22Rv1 (cell line): ENCODE measurements around the gene GIT2.
"Not testable (repeated sequence)": the region's sequence is repeated elsewhere in the genome, so short reads cannot be mapped to it uniquely, and the experiment has no call there.

Source experiments
- H3K27ac ChIP-seq: fragments of 450-650 bp; 2 replicates; pipeline ENCODE4 v1.5.1; 2017
- ZFX ChIP-seq: fragments of 450-650 bp; IDR thresholded peaks from 2 replicates; pipeline ENCODE4 v1.6.1; 2017; ENCODE audit warnings: antibody characterized with exemption, borderline replicate concordance
- TF ChIP-seq, protein P1 (sequence below): fragments of 450-650 bp; IDR thresholded peaks from 2 replicates; pipeline ENCODE4 v1.5.1; 2017; ENCODE audit warnings: mild to moderate bottlenecking

The GIT2 gene

DNA sequence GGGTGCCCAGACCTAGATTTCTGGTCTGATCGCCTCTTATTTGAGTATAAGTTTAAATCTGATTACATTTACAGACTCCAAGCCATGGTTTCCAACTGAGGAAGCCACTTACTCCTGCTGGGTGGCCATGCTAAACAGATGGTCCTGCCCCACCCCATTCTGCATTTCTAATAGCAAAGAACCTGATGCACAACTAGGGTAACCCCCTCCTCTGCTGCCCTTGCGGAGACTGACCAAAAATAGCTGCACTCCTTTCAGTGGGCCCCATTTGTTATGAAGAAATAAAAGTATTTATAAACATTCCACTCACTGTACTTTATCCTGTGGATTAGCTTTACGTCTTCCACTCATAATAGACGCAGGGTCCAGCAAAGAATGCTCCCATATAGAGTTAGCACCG lies 6.8 kb downstream of the GIT2 start:
- H3K27ac ChIP-seq: no peak overlapping the region
- TF ChIP-seq ZFX: no peak
- TF ChIP-seq, protein P1, sequence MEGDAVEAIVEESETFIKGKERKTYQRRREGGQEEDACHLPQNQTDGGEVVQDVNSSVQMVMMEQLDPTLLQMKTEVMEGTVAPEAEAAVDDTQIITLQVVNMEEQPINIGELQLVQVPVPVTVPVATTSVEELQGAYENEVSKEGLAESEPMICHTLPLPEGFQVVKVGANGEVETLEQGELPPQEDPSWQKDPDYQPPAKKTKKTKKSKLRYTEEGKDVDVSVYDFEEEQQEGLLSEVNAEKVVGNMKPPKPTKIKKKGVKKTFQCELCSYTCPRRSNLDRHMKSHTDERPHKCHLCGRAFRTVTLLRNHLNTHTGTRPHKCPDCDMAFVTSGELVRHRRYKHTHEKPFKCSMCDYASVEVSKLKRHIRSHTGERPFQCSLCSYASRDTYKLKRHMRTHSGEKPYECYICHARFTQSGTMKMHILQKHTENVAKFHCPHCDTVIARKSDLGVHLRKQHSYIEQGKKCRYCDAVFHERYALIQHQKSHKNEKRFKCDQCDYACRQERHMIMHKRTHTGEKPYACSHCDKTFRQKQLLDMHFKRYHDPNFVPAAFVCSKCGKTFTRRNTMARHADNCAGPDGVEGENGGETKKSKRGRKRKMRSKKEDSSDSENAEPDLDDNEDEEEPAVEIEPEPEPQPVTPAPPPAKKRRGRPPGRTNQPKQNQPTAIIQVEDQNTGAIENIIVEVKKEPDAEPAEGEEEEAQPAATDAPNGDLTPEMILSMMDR: no peak

DNA sequence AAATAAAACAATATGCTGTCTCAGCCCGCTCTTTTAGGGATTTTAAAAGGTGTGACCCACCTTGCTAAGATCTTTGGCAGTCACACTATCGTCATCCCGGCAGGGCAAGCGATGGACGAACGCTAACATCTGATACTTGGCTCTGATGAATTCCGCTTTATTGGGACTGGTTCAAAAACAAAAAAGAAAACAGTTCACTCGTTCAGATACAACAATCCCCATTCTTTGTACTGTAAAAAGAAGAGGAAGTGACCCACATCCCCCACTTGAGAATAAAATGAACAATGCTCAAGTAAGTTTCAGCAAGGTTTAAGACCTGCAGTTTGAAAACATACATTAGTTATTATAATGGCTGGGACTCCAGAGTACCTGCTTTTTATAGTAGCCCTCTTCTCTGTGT lies 7.3 kb downstream of the GIT2 start:
- TF ChIP-seq, protein P1: no peak
- no peak for TF ChIP-seq ZFX
- H3K27ac ChIP-seq: no peak overlapping the region

DNA sequence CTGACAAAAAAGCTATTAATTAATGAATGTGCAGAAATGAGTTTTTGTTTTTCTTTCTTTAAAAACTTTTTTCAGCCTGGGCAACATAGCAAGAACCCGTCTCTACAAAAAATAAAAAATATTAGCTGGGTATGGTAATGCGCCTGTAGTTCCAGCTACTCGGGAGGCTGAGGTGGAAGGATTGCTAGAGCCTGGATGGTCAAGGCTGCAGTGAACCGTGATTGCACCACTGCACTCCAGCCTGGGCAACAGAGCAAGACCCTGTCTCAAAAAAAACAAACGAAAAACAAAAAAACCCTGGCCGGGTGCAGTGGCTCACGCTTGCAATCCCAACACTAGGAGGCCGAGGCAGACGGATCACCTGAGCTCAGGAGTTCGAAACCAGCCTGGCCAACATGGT lies 7.9 kb downstream of the GIT2 start:
- no peak overlapping the region for H3K27ac ChIP-seq
- TF ChIP-seq, protein P1: no peak
- TF ChIP-seq ZFX: no peak

DNA sequence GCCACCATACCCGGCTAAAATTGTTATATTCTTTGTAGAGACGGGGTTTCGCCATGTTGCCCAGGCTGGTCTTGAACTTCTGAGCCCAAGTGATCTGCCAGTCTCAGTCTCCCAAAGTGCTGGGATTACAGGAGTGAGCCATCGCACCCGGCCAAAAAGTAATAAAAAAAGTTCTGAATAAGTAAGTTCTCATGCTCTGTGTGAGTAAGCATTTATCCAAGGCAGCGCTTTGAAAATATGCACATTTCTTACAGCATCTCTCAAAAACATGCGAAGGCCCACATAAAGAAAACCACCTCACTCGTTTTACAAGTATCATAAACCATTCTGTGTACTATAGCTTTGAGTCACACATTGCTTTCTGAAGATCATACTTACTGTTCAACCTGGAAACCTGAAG lies 8.6 kb downstream of the GIT2 start:
- no peak overlapping the region for H3K27ac ChIP-seq
- TF ChIP-seq, protein P1: no peak
- no peak for TF ChIP-seq ZFX

DNA sequence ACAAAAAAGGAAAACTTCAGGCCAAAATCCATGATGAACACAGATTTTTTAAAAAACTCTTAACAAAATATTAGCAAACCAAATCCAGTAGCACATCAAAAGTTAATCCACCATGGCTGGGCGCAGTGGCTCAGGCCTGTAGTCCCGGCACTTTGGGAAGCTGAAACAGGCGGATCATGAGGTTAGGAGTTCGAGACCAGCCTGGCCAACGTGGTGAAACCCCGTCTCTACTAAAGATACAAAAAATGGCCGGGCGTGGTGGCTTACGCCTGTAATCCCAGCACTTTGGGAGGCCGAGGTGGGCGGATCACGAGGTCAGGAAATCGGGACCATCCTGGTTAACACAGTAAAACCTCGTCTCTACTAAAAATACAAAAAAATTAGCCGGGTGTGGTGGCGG lies 9.9 kb downstream of the GIT2 start:
- H3K27ac ChIP-seq: not testable (repeated sequence)

DNA sequence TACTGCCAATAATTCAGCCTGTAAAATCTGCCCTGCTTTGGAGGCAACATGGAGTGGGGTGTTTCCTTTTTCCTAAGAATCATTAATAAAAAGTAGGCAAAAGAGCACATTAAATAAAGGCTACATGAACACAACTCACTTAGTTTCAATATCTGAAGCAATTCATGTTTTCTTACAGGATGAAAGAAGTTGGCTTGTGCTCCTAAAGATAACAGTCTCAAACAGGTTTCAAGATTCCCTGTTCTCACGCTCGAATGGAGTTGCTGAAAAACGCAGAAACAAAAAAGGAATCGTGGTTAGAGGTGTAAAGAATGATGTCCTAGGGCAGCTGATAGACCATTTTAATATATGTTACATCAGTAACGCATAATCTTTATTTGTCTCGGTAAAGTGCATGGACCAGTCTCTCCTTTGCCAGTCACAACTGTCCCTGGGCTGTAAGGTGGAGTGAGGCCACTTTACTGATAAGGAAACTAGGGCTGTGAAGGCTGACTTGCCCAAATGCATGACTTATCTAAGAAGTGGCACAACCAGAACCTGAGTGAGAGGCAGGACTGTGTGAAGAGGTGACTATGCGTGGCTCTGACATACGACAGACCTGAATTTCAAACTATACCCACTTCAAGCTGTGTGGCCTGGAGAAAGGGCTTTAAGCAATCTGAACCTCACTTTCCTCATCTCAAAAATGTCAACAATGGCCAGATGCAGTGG lies 12.6 kb downstream of the GIT2 start:
- H3K27ac ChIP-seq: no peak overlapping the region
- TF ChIP-seq, protein P1: no peak
- no peak for TF ChIP-seq ZFX

DNA sequence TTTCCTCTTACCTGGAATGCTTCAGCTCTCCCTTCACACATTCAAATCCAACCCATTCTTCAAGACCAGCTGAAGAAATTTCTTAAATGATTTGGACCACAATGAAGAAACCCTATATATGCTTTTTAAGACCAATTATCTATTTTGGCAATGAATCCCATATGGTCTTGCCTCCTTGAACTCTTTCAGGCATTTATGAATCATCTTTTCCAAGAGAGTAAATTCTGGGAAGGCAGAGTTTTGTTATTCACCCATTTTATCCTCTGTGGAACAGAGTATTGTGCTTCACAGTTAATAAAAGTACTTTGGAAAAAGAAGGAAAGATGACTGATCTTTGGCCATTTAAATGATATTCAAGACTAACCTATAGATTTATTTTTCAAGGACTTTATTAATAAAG lies 14.0 kb downstream of the GIT2 start:
- TF ChIP-seq, protein P1: no peak
- no peak for TF ChIP-seq ZFX
- H3K27ac ChIP-seq: no peak overlapping the region

DNA sequence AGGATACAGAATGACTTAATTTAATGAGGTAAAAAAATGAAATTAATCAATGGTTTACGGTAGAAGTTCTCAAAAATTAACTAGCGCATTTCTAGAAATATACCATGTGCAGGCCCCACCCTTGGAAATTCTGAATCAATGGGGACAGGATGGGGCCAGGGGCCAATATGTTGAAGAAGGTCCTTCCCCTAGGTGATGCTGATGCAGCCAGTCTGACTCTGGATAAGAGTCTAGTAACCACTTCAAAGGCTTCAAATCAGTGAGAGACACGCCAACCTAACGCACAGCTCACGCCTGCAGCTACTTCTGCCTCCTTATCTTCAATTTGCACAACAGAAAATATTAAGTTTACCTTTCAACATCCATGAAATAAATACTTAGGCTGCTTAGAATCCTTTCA lies 14.9 kb downstream of the GIT2 start:
- no peak for TF ChIP-seq ZFX
- TF ChIP-seq, protein P1: no peak
- no peak overlapping the region for H3K27ac ChIP-seq
